Small intestine (tissue), 7 donors: ENCODE results near the gene ACTN1. TPM values are rescaled to one million over a fixed set of nuclear protein-coding genes. Genes with fewer than 3 reads are reported as not detected.

Source experiments
- DNase-seq, 2 donors: peaks; one replicate each; pipeline versions ENCODE4 v3.0.0 to v3.0.0-alpha.2; 2013
- FAIRE-seq: peaks from 2 replicates; lab custom pipeline; 2012; peaks lifted over from hg19 to GRCh38; lab: Jason Lieb, UNC
- H3K27ac ChIP-seq, 3 donors: one replicate each; pipeline ENCODE4 v1.5.1; 2013; ENCODE audit warnings: low read length in 2 of 3, mild to moderate bottlenecking in 2 of 3, control low read depth in 1 of 3, inconsistent platforms in 1 of 3, low read depth in 1 of 3, moderate library complexity in 1 of 3
- H3K27me3 ChIP-seq, 3 donors: one replicate each; pipeline ENCODE4 v1.6.1; 2013; ENCODE audit warnings: low read length in 3 of 3, inconsistent platforms in 1 of 3; ENCODE audit not compliant: control insufficient read depth in 3 of 3, insufficient read depth in 3 of 3
- H3K36me3 ChIP-seq, 3 donors: one replicate each; pipeline ENCODE4 v1.6.1; 2013; ENCODE audit warnings: low read length in 3 of 3, inconsistent platforms in 1 of 3, low read depth in 1 of 3, mild to moderate bottlenecking in 1 of 3, moderate library complexity in 1 of 3; ENCODE audit not compliant: control insufficient read depth in 3 of 3, insufficient read depth in 2 of 3
- H3K4me1 ChIP-seq, 3 donors: one replicate each; pipeline ENCODE4 v1.6.1; 2013; ENCODE audit warnings: low read length in 2 of 3, inconsistent platforms in 1 of 3, low read depth in 1 of 3, mild to moderate bottlenecking in 1 of 3, moderate library complexity in 1 of 3; ENCODE audit not compliant: control insufficient read depth in 3 of 3, insufficient read depth in 2 of 3
- H3K4me3 ChIP-seq, 3 donors: one replicate each; pipeline ENCODE4 v1.5.1; 2013; ENCODE audit warnings: low read length in 3 of 3, control low read depth in 1 of 3, inconsistent platforms in 1 of 3, low read depth in 1 of 3, mild to moderate bottlenecking in 1 of 3, moderate library complexity in 1 of 3
- H3K9me3 ChIP-seq, 2 donors: one replicate each; pipeline ENCODE4 v1.6.1; 2013; ENCODE audit warnings: low read depth in 1 of 2, low read length in 1 of 2; ENCODE audit not compliant: control insufficient read depth in 2 of 2, insufficient read depth in 1 of 2
- WGBS, 3 donors: extraction: QIAGEN DNeasy Blood & Tissue Kit; methylation state at CpG; one replicate each; pipeline ENCODE4 v1.1.7; 2013; 5-methylcytosine and 5-hydroxymethylcytosine counted together
- polyA plus RNA-seq, 4 donors: library from polyadenylated mRNA; stranded (reverse) in 3 of 4; unstranded in 1 of 4; fragments of 200-250 nt in 3 of 4; fragments of 120-200 nt in 1 of 4; gene quantifications; one replicate each; pipeline versions ENCODE4 v1.2.1 to v1.2.3, GENCODE V29; 2013
- donor health status: healthy with polysubstance abuse.
- donor health status: control.
- donor health status: control.
- donor health status: Bipolar disorder and iron deficiency.
- donor health status: healthy.

ACTN1 gene
- polyA plus RNA-seq, 4 donors = 6.7 to 67.7 (median 33.1) TPM

DNA sequence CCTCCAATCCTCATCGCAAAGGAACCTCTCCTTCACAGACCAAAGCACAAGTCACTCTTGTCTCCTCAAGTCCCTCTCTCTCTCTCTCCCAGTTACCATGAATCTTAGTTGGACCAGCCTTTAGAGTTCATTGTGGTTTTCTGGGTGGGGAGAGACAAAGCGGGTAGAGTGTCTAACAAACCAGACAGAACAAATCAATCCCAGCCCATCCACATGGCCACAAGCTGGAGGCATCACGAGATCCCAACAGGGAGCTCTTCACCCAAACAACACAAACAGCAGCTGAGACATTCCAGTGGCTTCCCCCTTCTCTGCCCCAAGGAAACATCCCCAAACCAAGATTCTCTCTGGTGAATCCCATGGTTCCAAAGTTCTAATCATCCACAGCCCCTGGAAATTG, 22.4 kb downstream of the ACTN1 start:
- WGBS, 3 donors = 81 to 94% (median 85%) methylated on average over 3 of the region's 3 CpGs
- peak overlapping the region in 1 of 3 donors; percentile 43 for H3K27ac ChIP-seq
- FAIRE-seq = no peak
- H3K4me3 ChIP-seq = no peak overlapping the region
- DNase-seq = no peak
- peaks cover 0 to 21% (median 0%) of the 10 kb centered on the region in 3 donors for H3K36me3 ChIP-seq
- H3K4me1 ChIP-seq = peaks cover 0 to 42% (median 32%) of the 10 kb centered on the region in 3 donors
- no peaks in the 10 kb centered on the region for H3K27me3 ChIP-seq
- H3K9me3 ChIP-seq = no peaks in the 10 kb centered on the region

DNA sequence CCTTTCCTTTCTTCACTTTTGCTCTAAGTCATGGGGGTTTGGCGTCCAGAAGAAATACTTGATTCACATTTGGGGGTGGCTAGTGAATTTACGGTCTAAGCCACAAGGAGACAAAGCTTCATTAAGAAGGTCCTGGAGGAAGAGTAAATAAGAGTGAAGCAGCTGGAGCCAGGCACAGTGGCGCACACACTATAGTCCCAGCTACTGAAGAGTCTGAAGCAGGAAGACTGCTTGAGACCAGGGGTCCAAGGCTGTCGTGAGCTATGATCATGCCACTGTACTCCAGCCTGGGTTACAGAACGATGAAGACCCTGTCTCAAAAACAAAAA, 23.3 kb downstream of the ACTN1 start:
- no peaks in the 10 kb centered on the region for H3K27me3 ChIP-seq
- H3K4me3 ChIP-seq = no peak overlapping the region
- peaks cover 0 to 48% (median 32%) of the 10 kb centered on the region in 3 donors for H3K4me1 ChIP-seq
- FAIRE-seq = no peak
- H3K9me3 ChIP-seq = no peaks in the 10 kb centered on the region
- peak overlapping the region in 2 of 3 donors; percentile 42 to 80 for H3K27ac ChIP-seq
- H3K36me3 ChIP-seq = peaks cover 0 to 29% (median 0%) of the 10 kb centered on the region in 3 donors
- no peak for DNase-seq
- WGBS, 3 donors = 45 to 47% (median 47%) methylated on average over 5 of the region's 5 CpGs

DNA sequence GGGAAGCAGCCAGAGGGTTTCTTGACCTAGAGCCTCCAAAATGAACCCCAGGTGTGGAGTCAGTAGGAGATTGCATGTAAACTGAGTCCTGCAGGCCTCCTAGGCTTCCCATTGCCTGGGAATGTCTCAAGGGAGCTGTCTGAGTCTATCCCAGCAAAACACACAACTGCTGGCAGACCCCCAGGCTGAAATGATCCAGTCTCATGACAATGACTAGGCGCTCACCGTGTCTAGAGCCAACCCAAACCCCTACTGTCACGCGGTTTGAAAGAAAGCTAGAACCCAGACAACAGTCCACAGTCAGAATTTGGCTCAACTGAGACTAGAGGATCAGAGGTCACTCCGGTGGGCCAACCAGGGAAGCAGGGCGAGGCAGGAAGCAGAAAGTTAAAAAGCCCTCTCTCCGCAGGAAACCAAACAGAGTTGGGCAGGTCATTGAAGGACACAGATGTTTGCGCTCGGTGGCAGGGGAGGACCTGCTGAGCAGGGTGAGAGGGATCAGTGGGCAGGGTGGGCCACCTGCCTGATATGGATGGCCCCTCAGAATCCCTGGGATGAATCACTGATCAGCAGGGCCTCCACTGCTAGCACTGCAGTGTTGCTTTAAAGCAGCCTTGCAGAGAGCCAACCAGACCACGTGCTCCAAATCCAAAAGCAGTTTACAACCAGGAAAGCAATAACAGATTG, 23.8 kb downstream of the ACTN1 start:
- 41 to 44% (median 41%) methylated on average over 10 of the region's 10 CpGs for WGBS, 3 donors
- H3K4me1 ChIP-seq = peaks cover 0 to 48% (median 32%) of the 10 kb centered on the region in 3 donors
- H3K9me3 ChIP-seq = no peaks in the 10 kb centered on the region
- H3K27me3 ChIP-seq = no peaks in the 10 kb centered on the region
- H3K4me3 ChIP-seq = no peak overlapping the region
- H3K36me3 ChIP-seq = peaks cover 0 to 28% (median 0%) of the 10 kb centered on the region in 3 donors
- peak overlapping the region in 2 of 3 donors; percentile 42 to 80 for H3K27ac ChIP-seq
- DNase-seq (peak; percentile 46 to 67), FAIRE-seq (no peak)

GRCh38 chr14:68953196-68953555, 25.9 kb downstream of the ACTN1 start:
- no peak overlapping the region for H3K4me3 ChIP-seq
- peaks cover 0 to 28% (median 0%) of the 10 kb centered on the region in 3 donors for H3K36me3 ChIP-seq
- WGBS, 3 donors = 76 to 88% (median 81%) methylated on average over 4 of the region's 4 CpGs
- no peak for FAIRE-seq
- H3K4me1 ChIP-seq = peaks cover 0 to 60% (median 27%) of the 10 kb centered on the region in 3 donors
- no peak for DNase-seq
- H3K27me3 ChIP-seq = no peaks in the 10 kb centered on the region
- peak overlapping the region in 2 of 3 donors; percentile 73 to 92 for H3K27ac ChIP-seq
- no peaks in the 10 kb centered on the region for H3K9me3 ChIP-seq

DNA sequence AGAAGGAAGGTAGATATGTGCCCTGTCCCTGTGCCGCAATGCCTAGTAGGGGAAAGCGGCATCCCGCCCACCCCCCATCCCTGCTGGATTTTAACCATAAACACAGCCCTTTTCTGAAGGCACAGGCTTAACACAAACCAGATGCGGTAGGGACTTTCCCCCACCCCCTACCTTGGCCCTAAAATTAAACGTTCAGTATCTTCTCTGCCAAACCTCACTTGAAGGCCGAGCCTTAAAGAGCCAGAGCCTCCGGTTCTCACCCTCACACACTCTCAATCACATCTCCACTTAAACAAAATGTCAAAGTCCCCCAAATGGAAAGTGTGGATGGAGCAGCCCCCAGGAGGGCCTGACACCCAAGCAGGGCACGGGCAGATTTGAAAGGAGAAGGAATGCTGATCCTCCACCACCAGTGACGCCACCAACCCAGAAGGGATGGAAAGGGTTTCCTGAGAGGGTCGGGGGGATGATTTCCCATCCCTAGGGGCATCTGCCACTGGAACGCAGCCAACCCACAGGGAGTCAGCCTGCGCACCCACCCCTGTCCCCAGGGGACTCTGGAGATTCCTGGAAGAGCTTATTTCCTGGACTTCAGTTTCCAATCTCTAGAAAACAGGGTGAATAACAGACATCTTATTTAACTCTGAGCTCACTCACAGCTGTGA, 26.4 kb downstream of the ACTN1 start:
- Histone ChIP-seq H3K27ac (peak overlapping the region in 2 of 3 donors; percentile 73 to 92), H3K4me3 (no peak overlapping the region), H3K4me1 (peaks cover 0 to 65% (median 31%) of the 10 kb centered on the region in 3 donors), H3K36me3 (peaks cover 0 to 29% (median 0%) of the 10 kb centered on the region in 3 donors), H3K27me3 (no peaks in the 10 kb centered on the region), H3K9me3 (no peaks in the 10 kb centered on the region)
- DNase-seq (peak in 1 of 2 donors; percentile 55), FAIRE-seq (no peak)
- WGBS, 3 donors = 52 to 76% (median 74%) methylated on average over 12 of the region's 12 CpGs

DNA sequence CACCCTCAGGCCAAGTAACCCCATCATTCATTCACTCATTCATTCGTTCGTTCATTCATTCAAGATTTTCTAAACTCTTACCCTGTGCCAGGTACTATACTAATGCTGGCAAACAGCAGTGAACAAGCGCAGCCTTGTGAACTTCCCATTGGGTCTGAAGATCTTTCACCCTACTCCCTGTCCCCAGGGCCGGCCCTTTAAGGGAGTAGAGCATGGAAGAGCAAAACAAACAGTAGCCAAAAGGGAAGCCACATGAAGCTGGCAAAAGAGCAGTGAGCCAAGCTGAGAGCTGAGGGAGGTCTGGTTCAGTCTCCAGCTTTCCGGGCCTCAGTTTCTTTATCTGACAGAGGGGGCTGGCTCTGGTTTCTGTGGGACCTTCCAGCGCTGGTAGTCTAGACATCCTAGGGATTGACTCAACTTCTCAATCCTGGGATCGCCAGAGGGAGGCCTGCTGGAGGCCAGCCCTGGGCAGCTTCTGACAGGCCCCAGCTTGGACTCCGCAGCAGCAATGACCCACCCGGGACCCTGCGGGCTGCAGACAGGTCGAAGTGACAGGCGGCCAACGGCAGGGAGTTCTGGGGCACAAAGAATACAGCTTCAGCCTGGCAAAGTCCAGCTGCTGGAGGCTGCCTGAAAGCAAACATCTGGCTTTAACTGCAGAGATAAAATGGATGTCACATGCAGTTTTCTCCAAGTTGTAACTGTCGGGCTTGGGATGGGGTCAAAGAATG, 27.1 kb downstream of the ACTN1 start:
- WGBS, 3 donors = 59 to 80% (median 73%) methylated on average over 14 of the region's 14 CpGs
- Histone ChIP-seq H3K4me3 (no peak overlapping the region), H3K4me1 (peaks cover 0 to 70% (median 33%) of the 10 kb centered on the region in 3 donors), H3K36me3 (peaks cover 0 to 22% (median 0%) of the 10 kb centered on the region in 3 donors), H3K27me3 (no peaks in the 10 kb centered on the region), H3K9me3 (no peaks in the 10 kb centered on the region), H3K27ac (peak overlapping the region in 2 of 3 donors; percentile 73 to 92)
- DNase-seq (no peak), FAIRE-seq (no peak)

- peak in 1 of 2 donors; percentile 34 for DNase-seq
- Histone ChIP-seq H3K27me3 (no peaks in the 10 kb centered on the region), H3K9me3 (no peaks in the 10 kb centered on the region), H3K36me3 (peaks cover 0 to 25% (median 0%) of the 10 kb centered on the region in 3 donors), H3K4me1 (peaks cover 0 to 70% (median 29%) of the 10 kb centered on the region in 3 donors), H3K4me3 (no peak overlapping the region), H3K27ac (peak overlapping the region in 2 of 3 donors; percentile 73 to 92)
- 53 to 80% (median 62%) methylated on average over 19 of the region's 19 CpGs for WGBS, 3 donors
- FAIRE-seq = no peak
Measured at GRCh38 chr14:68951035-68951797, 27.9 kb downstream of the ACTN1 start.
